Measurements from ENCODE around the gene GLT8D1. TPM values are rescaled to one million over a fixed set of nuclear protein-coding genes. Genes with fewer than 3 reads are reported as not detected.

The GLT8D1 gene
- total and polyA plus RNA-seq, 2 of the 4 experiments (the other 2 are of a cell fraction): 87.8 to 124 TPM

- Histone ChIP-seq H2BK20ac (ENCODE audit: low read depth, low read length) (no peak overlapping the region), H3K18ac (ENCODE audit: low read depth, low read length) (no peak overlapping the region), H2BK15ac (ENCODE audit: low read depth, low read length) (no peak overlapping the region), H4K91ac (ENCODE audit: insufficient read depth, low read depth, low read length) (no peak overlapping the region), H4K5ac (ENCODE audit: low read depth, low read length) (no peak overlapping the region), H3K4me1 (ENCODE audit: control insufficient read depth, insufficient read depth, low read length) (no peaks in the 10 kb centered on the region), H3K79me1 (ENCODE audit: low read depth in 1 of 2, low read length in 2 of 2) (peaks cover 24 to 25% of the 10 kb centered on the region in 2 experiments), H2AK9ac (replicated peaks; ENCODE audit: low read depth, low read length, poor library complexity) (no peak overlapping the region), H4K8ac (ENCODE audit: low read depth in 2 of 2, low read length in 2 of 2) (no peak overlapping the region), H3K9me1 (ENCODE audit: insufficient read depth, low read length) (0 out of 2 replicates have a peak, but pooled peaks cover 2% of the 10 kb centered on the region), H3K4ac (ENCODE audit: low read depth, low read length) (no peak overlapping the region), H3K14ac (replicated peaks; ENCODE audit: low read depth, low read length) (no peak overlapping the region), H3K56ac (ENCODE audit: extremely low read depth, insufficient read depth, low read length) (no peak overlapping the region), H3K4me3 (ENCODE audit: insufficient read depth, low read depth, low read length) (no peak overlapping the region), H2BK120ac (ENCODE audit: low read depth, low read length) (no peak overlapping the region), H3K27me3 (ENCODE audit: control insufficient read depth, insufficient read depth, low read length) (no peaks in the 10 kb centered on the region), H2AK5ac (ENCODE audit: low read depth, low read length) (no peak overlapping the region), H3K23ac (ENCODE audit: low read depth, low read length) (no peak overlapping the region), H3K9me3 (ENCODE audit: control insufficient read depth, insufficient read depth, low read length) (no peaks in the 10 kb centered on the region), H2BK5ac (ENCODE audit: low read depth, low read length, poor library complexity, severe bottlenecking) (no peak overlapping the region), H3K9ac (ENCODE audit: low read depth, low read length) (no peak overlapping the region), H3K27ac (ENCODE audit: insufficient read depth, low read length) (no peak overlapping the region), H2AFZ (replicated peaks; ENCODE audit: low read length, poor library complexity) (no peak overlapping the region), H4K20me1 (ENCODE audit: insufficient read depth, low read length) (no peaks in the 10 kb centered on the region), H3K4me2 (ENCODE audit: low read depth, low read length) (no peak overlapping the region), H3K36me3 (ENCODE audit: control insufficient read depth, insufficient read depth, low read length) (peaks cover 40% of the 10 kb centered on the region)
- intact Hi-C loops (cut with micrococcal nuclease): no loop called here
- no peak for ATAC-seq (ENCODE audit: low read depth)
- CTCF ChIA-PET: interaction anchor here (0.6 kb wide), 1 partner anchor 233 kb away, joined by 6 read pairs; no protein-coding TSS in a partner anchor
- no TSS peak for BruUV-seq (replicated peaks)
- DNase-seq: no peak
- dilution Hi-C loops (cut with HindIII; ENCODE audit: low sequenced_read_pairs, unreplicated experiment): no loop called here
- TF ChIP-seq CEBPB (IDR thresholded peaks at IDR 0.05; ENCODE audit: low read depth, low read length) (no peak), SMC3 (IDR thresholded peaks at IDR 0.05; ENCODE audit: low read depth, low read length) (no peak)
- TF ChIP-seq, protein P1, sequence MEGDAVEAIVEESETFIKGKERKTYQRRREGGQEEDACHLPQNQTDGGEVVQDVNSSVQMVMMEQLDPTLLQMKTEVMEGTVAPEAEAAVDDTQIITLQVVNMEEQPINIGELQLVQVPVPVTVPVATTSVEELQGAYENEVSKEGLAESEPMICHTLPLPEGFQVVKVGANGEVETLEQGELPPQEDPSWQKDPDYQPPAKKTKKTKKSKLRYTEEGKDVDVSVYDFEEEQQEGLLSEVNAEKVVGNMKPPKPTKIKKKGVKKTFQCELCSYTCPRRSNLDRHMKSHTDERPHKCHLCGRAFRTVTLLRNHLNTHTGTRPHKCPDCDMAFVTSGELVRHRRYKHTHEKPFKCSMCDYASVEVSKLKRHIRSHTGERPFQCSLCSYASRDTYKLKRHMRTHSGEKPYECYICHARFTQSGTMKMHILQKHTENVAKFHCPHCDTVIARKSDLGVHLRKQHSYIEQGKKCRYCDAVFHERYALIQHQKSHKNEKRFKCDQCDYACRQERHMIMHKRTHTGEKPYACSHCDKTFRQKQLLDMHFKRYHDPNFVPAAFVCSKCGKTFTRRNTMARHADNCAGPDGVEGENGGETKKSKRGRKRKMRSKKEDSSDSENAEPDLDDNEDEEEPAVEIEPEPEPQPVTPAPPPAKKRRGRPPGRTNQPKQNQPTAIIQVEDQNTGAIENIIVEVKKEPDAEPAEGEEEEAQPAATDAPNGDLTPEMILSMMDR (conservative IDR thresholded peaks at IDR 0.05; ENCODE audit: low read depth, low read length): no peak
- no CpG with 5 or more reads among the region's 3 CpGs for WGBS, 2 experiments (ENCODE audit: extremely low coverage in 2 of 2, insufficient read length in 1 of 2)
- POLR2A ChIA-PET (ENCODE audit: unreplicated experiment): no interaction called here
- in situ Hi-C loops (cut with MboI; ENCODE audit: low sequenced_read_pairs): no loop called here
Measured at GRCh38 chr3:52660046-52660445, 45.5 kb downstream of the GLT8D1 start.

Data from IMR-90 (cell line).